Stimulated activated CD4-positive, alpha-beta T cell treated with anti-CD3 and anti-CD28 coated beads, Interleukin-4, amount 100 ng/mL, for 1 hour (primary cell): ENCODE data around the gene KLHL22.
"Not testable (repeated sequence)": the region's sequence is repeated elsewhere in the genome, so short reads cannot be mapped to it uniquely, and the experiment has no call there.

ENCODE experiments used
- DNase-seq: peaks from one replicate; pipeline ENCODE4 v3.0.0-alpha.2; 2020

Gene KLHL22

DNA sequence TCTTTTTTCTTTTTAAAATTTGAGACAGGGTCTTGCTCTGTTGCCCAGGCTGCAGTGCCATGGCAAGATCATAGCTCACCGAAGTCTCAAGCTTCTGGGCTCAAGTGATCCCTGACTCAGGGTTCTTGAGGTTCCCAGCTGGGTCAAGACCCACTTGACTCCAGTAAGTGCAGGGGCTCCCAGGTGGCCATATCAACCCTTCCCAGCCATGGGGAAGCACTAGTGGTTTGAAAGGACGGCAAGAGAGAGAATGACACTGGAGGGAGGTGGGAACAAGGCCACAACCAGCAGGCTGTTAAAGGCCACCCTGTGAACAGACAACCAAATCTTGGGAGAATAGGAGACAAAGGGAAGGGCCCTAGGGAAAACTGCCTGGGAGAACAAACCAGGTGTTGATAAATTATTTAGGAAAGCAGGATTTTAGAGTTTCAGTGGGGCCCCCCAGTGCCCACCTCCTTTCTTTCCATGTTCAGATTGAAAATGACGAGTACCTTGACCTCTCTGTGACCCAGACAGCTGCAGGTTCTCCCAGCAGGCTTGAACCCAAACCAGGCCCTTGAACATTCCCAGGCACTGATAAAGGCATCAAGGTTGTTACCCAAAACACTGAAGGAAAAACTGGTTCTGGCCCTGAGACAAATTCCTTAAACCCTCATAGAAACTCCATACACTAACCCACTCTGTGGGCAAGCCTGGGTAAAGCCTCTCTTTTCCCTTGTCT, 28.8 kb downstream of the KLHL22 start:
- DNase-seq, result no peak

DNA sequence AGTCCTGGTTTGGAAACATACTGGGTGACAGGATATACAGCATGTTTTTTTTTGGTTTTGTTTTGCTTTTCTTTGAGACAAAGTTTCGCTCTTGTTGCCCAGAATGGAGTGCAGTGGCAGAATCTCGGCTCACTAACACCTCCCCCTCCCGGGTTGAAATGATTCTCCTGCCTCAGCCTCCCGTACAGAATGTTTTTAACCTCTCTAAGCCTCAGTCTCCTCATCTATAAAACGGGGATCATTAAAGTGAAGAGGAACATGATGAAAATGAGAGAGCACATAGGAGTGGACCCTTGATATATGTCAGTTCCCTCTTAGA, 29.9 kb downstream of the KLHL22 start:
- DNase-seq, result no peak

- DNase-seq, result no peak
Observed at GRCh38 chr22:20464912-20465758, 30.5 kb downstream of the KLHL22 start.

DNA sequence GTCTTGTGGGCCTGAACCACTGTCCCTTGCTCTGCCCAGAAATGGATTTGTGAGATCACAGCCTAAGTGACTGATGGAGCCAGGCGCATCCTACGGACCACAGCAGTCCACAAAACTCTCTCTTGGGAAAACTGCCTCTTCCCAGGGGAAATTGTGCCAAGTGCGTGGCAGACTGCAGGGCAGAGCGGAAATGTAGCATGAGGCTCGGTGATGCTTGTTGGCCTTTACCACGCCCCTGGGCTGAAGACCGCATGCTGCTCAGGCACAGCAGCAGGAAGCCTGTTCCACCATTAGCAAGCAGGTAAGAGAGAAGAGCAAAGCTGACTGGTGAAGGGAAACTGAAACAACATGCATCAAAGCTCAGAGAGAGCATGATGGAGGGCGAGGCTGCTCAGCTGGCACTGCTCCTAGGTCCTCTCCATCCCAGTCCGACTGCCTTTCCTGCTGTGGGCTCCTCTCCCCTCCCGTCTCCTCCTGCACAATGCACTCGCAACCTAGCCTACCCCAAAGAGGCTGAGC, 31.4 kb downstream of the KLHL22 start:
- peak; percentile 51 for DNase-seq

- no peak for DNase-seq
Observed at GRCh38 chr22:20463324-20464095, 32.1 kb downstream of the KLHL22 start.

DNA sequence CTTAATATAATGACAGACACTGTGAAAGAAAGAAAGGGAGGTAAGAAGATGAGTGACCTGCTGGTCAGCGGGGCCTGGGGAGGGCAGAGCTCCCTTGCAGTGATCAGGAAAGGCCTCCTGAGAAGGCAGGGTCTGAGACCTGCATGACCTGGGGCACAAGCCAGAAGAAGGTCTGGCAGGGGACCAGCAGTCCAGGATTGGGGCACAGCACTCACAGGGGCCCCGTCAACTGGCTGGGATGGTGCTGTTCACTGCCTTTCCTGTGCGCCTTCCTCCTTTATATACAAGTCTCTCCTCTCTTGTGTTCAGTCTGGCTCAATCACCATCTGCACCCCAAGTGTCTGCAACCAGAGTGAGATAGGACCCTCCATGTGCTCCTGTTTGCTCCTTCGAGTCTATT, 35.7 kb downstream of the KLHL22 start:
- no peak for DNase-seq

DNA sequence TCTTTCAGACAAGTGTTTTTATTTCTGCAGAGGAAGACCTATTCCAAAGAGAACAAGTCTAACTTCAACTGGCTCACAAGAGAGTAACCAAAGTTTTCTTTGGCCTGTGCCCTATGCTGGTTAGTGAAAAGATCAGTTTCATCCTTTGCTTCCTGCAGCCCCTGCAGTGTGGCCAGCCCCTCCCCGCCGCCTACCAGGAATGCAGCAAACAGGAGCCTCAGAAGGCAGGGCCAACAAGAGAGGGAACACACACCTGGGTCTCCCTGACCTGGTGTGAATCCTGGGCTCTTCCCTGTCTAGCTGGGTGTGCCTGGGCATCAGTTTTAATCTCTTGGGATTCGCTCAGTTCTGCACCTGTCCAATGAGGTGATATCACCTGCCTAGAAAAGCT, 36.4 kb downstream of the KLHL22 start:
- no peak for DNase-seq

- DNase-seq, result no peak
Observed at GRCh38 chr22:20458530-20459151, 37.0 kb downstream of the KLHL22 start.

- DNase-seq, result no peak
Observed at GRCh38 chr22:20457506-20458240, 37.9 kb downstream of the KLHL22 start.

DNA sequence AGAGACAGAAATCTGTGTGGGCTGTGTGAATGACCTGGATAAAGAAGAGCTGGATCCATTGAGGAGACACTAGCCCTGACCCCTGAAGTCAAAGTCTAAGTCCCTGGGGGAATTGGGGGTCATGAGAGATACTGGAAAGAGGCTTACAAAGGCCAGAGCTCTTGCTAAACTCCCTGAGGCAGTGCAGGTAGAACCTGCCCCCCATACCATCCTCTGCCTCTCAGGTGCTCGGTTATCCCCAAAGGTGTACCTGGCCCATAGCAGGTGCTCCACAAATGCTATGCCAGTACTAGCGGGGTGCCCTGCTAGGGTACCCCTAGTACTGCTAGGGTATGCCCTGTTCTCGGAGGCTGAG, 38.9 kb downstream of the KLHL22 start:
- no peak for DNase-seq

DNA sequence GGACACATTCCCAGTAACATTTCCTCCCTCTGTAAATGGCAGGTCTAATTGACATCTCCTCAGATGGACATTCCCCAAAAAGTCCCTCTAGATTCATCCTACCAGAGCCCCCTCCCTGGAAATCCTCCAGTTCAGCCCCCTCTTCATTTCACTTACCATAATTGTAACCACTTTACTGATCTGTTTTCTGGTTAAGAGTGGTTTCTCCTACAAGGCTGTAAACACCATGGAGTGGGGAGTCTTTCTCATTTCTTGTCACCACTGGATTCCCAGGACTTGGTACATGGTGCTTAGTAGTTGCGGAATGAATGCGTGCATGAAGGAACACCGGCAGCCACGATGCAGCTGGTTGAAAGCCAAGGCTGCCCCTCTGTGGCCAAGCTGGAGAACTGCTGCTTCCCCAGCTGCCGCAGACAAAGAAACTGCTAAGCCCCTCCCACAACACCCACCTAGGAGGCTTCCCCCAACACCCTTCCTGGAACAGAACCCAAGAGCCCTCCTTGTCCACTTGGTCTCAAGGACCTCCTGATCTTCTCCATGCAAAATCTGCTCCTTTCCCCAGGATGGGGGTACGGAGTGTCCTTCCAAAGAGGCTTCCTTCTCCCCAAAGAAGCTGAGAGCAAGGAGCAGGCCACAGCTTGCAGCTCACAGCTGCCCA, 39.4 kb downstream of the KLHL22 start:
- DNase-seq, result peak; percentile 73

GRCh38 chr22:20455709-20456063, 39.9 kb downstream of the KLHL22 start:
- no peak for DNase-seq

DNA sequence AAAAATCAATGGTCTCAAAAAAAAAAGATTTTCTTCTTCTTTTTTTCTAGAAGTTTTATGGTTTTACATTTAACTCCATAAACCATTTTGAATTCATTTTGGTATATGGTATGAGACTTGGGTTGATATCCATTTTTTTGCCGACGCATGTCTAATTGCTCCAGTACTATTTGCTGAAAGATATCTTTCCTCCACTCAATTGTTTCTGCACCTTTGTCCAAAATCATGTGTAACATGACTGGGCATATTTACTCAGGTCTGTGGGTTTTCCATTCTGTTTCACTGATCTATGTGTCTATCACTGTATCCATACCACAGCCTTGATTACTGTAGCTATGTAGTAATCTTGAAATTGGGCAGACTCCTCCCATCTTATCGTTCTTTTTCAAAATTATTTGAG, 42.4 kb downstream of the KLHL22 start:
- no peak for DNase-seq

- DNase-seq, result no peak
Observed at GRCh38 chr22:20451920-20452319, 43.7 kb downstream of the KLHL22 start.

GRCh38 chr22:20451129-20451778, 44.3 kb downstream of the KLHL22 start:
- not testable (repeated sequence) for DNase-seq

DNA sequence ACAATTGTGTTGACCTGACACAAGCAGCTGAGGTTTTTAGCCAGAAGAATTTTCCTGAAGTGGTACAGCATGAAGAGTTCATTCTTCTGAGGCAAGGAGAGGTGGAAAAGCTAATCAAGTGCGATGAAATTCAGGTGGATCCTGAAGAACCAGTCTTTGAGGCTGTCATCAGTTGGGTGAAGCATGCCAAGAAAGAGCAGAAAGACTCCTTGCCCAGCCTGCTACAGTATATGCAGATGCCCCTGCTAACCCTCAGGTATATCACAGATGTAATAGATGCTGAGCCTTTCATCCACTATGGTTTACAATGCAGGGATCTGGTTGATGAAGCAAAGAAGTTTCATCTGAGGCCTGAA, 45.1 kb downstream of the KLHL22 start:
- DNase-seq, result no peak

GRCh38 chr22:20449819-20450550, 45.6 kb downstream of the KLHL22 start:
- no peak for DNase-seq

- DNase-seq, result no peak
Observed at GRCh38 chr22:20448630-20449029, 47.0 kb downstream of the KLHL22 start.

GRCh38 chr22:20446383-20446970, 49.1 kb downstream of the KLHL22 start:
- DNase-seq, result no peak

DNA sequence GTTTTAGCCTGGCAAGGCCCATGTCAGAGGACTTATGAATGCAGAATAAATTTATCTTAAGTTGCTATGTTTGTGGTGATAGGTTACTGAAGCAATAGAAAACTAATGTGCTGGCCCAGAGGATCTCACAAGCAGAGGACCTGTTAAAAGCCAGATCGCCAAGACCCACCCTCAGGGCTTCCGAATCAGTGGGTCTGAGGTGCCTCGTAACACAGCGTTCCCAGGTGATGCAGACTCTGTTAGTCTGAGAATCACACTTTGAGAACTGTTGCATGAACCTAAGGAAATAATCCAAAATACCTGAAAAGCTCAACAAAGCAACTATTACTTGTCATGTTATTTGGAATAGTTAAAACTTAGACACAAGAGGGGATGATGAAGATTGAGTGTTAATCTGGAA, 51.3 kb downstream of the KLHL22 start:
- DNase-seq, result no peak
